ENCODE data around the gene SCIN.

DNA sequence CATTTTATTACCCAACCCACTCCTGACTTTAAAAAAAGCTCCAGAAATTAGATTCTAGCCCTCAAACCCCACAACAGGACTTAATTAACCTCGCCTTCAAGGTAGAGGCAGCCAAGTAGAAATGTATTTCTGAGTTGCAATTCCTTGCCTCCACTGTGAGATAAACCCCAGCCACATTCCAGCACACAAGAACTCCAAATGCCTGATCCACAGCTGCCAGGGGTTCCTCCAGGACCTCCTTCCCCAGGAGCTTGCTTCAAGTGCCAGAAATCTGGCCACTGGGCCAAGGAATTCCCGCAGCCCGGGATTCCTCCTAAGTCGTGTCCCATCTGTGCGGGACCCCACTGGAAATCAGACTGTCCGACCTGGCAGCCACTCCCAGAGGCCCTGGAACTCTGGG, 91.1 kb downstream of the SCIN start:
- TF ChIP-seq CEBPB (IDR thresholded peaks at IDR 0.05) = no peak
- TF ChIP-seq, protein P1, sequence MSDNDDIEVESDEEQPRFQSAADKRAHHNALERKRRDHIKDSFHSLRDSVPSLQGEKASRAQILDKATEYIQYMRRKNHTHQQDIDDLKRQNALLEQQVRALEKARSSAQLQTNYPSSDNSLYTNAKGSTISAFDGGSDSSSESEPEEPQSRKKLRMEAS (IDR thresholded peaks at IDR 0.05) = no peak
- no peak for TF ChIP-seq ZBTB7A (IDR thresholded peaks at IDR 0.05; ENCODE audit: low read depth)

All from Ishikawa (cell line).